NCI-H2227 treated with DMSO at 0.1 percent for 48 hours (cell line): Measurements from ENCODE around the gene CDKN1C.

Experiments
- DNase-seq: peaks from one replicate; lab custom pipeline; 2025; lab: John Stamatoyannopoulos, UW

Gene CDKN1C

DNA sequence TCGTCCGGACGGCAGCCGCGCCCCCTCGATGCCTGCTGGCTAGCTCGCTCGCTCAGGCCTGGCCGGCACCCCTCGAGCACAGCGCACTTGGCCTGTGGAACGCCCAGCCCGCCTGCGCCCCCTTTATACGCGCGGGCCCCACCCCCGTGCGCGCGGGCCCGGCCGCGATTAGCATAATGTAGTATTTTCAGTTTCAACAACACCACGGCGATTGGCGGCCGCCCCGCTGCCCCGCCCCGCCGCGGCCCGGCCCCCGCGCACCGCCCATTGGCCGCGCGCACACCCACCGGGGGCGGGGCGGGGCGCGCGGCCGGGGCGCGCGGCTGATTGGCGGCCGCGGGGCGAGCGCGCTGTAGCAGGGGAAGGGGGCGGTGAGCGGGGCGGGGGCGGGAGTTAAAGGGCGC, at the start of gene CDKN1C:
CDKN1C (minus strand) TSS at position 98 of the 404 bp plus-strand sequence. CDS start 319 bp downstream, outside the sequence.
- DNase-seq, result peak; percentile 96

DNA sequence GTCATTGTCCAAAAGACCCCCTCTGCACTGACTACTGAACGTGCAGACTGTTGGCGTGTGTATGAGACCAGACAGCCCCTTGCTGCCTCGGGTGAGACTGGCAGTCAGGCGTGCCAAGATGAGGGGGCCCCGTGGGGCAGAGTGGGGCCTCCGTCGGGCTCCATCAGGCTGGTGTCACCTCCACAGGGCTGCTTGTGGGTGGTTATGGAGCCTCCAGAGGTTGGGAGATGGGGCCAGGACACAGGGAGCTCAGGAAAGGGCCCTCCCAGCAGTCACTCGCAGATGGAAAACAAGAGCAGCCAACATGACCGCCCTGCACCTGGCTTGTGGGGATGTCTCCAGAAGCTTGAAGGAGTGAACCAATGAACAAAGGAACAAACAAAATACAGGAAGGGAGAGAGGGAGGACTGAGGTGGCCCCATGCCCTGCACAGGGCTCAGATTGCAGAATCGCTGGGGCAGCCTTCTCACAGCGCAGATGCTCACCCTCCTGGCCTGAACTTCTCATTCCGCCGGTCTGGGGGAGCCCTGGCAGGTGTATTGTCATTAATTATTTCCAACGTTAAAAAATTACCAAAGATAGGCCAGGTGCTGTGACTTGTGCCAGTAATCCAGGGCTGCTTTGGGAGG, 49.1 kb upstream of the CDKN1C start:
- no peak for DNase-seq

DNA sequence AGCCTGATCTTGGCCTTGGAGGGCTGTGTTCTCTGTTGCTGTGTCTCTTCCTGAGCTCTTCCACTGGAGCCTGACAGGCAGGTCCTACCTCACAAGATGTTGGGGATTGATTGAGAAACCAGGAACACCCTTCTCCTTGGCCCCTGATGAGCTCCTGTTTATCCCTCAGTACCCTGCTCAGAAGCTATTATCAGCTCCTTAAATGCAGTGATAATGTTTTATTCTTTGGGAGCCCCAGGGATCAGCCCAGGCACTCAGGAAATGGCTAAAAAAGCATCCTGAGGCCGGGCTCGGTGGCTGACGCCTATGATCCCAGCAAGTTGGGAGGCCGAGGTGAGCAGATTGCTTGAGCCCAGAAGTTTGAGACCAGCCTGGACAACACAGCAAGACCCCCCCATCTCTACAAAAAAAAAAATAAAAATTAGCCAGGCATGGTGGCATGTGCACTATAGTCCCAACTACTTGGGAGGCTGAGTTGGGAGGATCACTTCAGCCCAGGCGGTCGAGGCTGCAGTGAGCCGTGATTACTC, 48.5 kb upstream of the CDKN1C start:
- DNase-seq, result no peak

DNA sequence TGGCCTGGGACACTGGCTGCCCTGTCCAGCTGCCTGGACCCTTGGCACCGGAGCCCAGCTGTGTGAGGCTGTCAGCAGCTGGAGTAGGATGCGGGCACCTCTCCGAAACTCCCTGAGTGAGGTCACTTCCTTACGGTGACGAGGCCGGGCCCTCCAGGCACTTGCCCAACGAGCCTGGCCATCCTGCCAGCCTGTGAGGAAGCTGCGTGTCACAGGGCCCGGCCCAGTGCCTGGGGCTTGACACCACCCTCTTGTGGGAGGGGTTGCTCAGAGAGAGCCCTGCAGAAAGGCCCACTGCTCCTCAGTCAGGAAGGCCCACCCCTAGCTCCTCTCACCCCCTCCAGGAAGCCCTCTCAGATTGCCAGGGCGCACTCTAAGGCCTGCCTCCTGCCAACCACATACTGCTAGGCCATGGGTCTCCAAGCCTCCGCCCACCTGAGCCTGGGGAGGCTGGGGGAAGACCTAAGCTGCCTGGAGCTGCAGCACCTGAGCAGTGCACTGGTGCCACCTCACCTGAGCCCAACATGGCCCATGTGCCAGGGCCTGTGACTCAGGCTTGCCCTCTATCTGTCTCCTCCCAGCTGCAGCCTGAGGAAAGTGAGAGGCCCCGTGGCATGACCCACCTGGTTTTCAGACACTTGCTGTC, 47.9 kb upstream of the CDKN1C start:
- no peak for DNase-seq

DNA sequence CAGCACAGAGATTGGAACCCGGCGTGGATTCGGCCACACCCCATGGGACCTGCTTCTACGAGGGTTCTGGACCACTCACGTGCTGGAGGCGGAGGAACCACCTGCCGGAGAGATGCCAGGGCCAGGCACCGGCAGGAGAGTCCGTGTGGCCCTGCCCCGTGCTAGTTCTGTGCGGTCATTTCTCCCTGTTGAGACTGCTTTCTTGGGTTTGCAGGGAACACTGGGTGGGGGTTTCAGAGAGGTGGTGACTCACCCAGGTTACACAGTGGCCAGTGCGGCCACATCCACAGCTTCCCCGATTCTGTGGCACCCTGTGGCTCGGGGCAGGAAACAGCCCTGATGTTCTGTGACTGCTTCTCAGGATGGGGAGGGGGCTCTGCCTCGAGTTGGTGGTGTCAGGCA, 47.3 kb upstream of the CDKN1C start:
- DNase-seq, result no peak

DNA sequence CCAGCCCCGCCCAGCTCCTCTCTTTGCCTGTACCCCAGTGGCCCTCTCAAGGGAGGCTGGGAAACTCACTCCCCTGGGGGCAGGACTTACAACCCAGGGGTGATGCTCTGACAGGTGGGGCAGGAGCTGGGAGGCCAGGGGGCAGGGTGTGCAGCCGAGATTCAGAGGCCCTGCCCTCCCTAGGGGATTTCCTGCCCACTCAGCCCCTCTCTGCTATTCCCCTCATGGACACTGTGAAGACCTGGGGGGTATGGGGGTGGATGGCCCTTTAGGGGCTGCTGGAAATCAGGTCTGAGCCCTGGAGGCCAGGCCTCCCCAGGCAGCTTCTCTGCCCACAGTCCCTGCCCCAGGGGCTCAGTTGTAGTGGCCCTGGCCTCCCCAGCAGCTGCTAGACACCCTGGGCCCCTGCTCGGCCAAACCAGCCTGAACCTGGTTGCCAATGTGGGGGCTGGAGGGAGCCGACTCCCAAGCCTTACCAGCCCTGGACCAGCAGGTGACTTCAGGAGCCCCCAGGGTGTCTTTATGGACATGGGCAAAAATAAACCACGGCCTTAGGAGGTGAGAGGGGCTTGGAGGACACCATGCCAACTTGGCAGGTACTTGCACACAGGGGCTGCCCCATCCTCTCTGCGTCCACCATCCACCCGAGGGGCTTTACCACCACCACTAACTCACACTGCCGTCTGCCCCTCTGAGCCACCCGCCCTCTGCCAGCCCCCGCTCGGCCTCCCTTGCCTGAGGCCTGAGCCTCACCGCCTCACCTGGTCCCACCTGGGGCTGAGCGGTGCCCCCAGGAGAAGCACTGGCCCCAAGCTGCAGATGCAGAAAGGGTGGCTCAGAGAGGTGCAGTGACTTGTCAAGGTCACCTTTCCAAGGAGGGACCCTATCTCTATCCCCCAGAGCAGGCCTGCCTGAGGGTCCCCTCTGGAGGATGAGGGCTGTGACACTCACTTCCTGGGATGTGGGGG, 46.5 kb upstream of the CDKN1C start:
- DNase-seq, result no peak

DNA sequence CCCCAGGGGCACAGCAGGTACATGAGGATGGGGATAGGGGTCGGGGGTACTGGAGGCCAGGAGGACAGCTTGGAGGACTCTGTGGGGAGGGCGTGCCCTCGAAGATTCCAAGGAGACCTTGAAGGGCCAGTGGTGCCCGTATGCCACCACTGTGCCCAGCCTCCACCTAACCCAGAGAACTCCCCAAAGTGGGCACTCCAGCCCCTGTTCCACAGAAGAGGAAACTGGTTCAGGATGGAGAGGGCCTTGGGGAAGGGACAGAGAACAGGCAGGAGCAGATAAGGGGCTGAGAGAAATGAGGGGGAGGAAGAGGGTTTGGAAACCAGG, 45.8 kb upstream of the CDKN1C start:
- DNase-seq, result no peak

DNA sequence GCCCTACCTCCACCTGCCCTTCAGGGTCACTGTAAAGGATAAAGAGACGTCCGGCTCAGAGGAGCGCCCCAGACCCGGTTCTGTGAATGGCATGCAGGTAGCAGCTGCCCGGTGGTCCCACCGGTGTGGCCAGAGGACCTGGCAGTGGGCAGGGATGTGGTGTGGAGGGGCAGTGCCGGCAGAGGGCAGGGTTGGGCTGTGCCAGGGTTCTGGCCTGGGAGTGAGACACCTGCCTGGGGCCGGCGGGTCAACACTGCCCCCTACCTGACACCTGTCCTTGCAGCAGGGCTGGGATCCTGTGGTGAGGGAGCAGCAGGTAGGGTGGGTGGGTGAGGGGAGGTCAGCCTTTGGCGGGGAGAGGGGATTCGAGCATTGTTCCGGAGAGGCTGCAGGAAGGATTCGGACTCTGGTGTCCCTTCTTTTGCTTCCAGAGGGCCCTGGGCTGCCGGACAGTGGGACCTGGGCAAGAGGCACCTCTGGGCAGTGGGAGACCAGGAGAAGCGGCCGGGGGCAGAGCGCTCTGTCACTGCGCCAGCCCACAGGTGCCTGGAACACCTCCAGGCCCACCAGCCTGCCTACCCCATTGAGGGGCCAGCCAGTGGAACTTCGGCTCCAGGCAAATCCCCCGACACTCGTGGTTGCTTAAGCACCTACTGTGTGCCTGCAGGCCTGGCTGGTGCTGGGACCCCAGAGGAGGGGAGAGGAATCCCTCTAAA, 45.3 kb upstream of the CDKN1C start:
- DNase-seq, result no peak

DNA sequence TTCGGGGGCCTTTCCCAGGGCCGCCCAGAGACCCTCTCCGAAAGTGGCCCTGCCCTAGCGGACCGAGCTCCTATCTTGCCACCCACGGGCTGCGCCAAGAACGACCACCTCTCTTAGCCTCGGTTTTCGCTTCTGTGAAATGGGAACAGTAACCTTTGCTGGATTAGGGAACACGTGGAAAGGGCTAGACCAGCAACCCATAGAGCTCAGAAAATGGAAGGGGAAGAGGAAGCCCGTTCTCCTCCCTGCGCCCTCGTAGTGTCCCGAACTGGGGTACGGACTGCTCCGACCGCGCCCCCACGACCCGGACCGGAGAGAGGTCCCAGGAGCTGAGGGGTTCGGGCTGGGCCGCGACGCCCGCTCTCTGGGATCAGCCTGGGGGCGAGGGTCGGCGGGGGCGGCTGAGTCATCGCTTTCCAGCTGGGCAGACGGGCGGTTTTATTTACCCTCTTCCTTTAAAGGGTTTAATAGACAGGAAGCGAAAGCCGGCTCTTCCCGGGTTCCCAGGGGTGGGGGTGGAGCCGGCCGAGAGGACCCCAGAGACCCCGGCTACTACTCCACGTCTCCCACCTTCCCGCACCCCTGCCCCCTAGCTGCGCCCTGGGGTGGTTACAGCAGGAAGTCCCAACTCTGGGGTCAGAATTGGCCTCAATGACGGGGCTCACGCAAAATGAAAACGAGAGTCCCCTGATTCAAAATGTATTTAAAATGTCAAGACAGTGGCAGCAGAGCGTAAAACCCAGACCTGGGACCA, 44.6 kb upstream of the CDKN1C start:
- no peak for DNase-seq

DNA sequence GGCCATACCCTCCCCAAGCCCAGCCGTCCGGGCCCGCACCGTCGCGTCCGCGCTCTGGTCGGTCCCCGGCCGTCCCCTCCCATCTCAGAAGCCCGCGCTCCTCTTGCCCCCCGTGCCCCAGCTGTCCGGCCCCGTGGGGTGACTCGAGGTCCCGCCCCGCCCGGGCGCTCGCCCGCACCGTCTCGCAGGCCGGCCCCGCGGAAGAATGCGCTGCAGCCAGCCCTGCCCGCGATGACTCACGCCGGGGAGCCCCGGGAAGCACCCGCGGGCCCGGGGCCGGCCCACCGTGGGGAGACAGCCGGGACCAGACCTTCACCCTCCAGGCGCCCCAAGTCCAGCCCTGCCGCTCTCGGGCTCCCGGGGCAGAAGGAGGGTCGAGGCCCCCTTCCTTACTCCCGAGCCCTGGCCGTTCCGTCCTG, 44.0 kb upstream of the CDKN1C start:
- DNase-seq, result no peak

DNA sequence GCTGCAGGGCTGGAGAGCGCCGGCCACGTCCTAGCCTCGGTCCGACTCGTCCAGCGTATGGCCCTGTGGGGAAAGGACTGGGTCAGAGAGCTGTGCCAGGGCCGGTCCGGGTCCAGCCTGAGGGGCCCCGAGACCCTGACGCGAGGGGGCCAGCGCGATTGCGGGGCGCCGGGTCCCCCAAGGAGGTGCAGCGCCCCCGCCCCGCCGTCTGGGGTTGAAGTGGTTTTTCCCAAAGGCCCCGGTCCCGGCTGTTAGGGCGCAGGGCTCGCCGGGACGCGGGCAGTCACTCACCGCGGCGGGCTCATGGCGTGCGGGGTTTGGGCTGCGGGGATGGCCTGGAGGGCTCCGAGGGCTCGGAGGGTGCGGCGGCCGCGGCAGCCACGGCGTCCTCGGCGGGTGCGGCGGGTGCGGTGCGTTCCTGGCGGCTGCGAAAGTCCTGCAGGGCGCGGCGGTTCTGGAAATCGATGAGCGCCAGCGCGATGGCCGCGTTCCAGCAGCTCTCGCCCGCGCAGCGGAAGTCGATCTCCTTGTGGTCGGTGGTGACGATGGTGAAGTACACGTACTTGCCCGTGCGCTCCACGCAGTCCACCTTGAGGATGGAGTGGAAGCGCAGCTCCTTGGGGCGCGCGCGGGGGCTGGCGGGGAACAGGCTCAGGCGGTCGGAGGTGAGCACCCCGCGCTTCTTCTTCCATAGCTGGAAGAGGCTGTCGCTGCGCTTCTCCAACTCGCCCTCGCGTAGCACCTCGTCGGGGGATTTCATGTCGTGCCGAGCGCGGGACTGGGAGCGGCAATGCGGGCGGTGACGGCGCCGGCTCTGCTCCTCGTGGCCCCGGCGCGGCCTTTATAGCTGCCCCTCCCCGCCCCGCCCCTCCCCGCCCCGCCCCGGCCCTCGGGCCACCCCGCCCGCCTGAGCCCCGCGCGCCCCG, 43.3 kb upstream of the CDKN1C start, which contains the start of gene PHLDA2:
PHLDA2 (minus strand) TSS at position 816 of the 926 bp plus-strand sequence; CDS start at position 760, 56 bp downstream.
- DNase-seq, result peak; percentile 18

DNA sequence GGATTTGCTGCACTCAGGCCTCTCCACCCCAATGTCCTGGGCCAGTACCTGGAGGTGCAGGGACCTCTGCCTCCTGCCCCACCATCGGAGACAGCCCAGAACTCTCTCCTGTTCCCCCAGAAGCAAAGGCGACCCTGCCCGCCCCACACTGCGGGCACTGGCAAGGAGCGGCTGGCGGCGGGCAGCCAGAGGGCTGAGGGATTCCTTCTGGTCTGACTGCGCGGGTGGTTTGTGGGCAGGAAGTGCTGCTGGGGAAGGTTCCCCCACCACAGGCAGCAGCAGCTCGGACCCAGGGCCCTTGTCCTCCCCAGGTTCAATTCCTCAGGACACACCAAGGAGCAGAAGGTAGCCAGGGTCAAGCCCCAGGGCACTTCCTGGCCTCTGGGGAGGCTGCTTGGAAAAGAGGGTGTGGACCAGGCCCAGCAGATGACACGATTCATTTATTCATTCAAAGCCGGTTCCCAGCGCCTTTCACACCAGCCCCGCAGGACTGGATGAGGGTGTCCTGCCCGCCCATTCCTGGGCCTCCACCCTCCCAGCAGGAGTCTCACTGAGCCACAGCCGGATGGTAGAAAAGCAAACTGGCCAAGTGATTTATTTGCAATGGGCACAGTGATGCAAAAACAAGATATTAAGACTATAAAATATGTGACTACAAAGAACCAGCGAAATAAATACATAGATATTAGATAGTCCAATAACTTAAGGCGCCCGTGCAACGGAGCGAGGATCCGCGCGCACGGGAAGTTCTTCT, 42.5 kb upstream of the CDKN1C start:
- peak; percentile 9 for DNase-seq

DNA sequence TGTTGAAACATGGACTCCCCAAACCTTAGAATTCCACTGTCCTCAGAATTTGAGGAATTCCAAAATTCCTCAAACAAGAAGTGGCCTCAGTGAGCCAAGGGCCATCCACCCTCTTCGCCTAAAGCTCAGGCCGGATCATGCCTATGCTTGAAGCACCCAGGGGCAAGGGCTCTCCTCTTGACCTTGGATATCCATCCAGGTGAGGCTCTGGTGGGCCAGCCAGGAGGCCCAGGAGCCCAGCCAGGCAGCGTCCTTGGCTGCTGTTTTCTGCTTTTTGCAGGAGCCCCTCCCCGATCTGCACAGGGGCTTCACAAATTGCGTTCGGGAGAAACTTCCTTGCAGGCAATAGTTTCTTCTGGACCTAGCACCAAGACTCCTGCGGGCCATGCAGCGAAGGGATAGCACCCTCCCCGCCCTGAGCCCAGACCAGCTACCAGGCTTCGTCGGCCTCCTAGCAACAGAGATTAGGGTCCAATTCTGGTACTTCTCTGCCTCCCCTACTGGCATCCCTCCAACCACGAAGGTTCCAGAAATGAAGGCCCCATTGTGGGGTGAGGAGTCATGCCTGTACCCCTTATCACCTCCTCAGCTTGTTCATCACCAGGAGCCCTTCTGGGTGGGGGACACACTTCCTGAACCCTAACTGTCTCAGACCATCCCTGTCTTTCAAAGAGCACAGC, 41.7 kb upstream of the CDKN1C start:
- DNase-seq, result no peak

DNA sequence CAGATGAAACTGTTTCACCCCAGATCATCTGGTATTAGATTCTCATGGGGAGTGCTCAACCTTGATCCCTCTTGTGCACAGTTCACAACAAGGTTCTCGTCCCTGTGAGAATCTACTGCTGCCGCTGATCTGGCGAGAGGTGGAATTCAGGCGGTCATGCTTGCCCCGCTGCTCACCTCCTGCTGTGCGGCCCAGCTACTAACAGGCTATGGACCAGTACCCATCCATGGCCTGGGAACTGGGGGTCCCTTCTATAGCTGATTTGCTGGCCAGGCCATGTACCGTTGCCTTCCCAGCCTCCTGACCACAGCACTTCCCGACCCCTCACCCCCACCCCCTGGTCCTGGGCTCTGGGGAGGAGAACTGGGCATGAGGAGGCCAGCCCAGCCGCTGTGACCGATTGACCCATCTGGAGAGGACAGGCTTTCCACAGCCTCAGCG, 41.1 kb upstream of the CDKN1C start:
- DNase-seq, result no peak

DNA sequence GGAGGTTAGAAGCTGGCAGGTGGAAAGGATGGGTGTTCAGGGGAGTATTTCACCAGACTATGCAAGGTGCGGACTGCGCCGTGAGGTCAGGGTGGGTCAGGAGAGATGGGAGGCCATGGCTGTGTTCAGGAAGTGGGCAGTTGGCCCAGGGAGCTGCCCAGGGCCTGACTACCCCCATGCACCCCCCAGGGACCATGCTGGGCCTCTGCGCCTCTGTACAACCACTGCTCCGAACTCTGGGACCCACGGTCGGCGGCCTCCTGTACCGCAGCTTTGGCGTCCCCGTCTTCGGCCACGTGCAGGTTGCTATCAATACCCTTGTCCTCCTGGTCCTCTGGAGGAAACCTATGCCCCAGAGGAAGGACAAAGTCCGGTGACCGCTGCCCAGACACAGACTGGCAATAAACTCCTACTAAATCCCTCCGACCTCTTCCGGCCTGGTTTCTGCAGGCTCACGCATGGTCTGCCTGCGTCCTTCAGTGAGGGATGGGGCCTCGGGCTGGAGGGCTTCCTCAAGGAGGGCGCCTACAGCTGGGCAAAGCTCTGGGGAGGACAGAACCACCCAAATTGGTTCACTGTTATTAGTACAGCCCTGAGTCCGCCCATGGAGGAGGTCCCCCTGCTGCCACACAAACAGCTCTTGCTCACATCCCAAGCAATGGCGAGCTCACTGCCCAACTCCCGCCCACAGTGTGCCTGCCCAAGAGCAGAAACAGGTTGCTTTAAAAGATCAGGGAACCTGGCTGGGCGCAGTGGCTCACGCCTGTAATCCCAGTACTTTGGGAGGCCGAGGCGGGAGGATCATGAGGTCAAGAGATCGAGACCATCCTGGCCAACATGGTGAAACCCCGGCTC, 39.5 kb upstream of the CDKN1C start:
- DNase-seq, result no peak

DNA sequence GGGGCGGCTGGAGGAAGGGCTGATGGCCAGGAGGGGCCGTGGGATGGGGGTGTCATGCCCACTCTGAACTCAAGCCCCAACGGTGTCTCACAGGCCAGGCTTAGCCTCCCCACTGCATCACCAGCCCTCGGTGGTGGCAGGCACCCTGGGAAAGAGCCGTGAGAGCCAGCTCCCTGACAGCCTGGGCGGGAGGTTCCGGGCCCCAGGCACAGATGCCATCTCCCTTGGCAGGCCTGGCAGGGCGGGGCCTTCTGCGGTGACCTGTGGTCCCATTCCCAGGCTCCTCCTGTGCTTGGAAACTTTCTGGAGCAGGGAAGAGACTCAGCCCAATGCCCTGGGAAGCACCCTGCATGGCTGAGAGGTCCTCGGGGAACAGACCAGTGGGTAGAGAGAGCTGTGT, 38.8 kb upstream of the CDKN1C start:
- no peak for DNase-seq
